Measurements from ENCODE around the gene IREB2.

DNA sequence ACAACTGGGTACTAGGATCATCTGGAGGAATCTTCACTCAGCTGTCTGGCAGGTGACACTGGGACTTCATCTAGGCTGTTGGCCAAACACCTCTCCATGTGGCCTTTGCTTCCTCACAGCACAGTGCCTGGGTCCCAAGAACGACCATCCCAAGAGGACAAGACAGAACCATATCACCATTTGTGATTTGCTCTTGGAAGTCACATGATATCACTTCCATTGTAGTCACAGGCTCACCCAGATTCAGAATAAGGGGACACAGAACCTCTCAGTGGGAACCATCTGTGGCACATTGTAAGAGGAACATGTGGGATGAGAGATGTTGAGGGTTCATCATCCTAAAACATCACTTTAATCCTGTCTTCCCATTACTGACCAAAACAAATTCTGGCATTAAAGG lies 100.3 kb downstream of the IREB2 start:
- TF ChIP-seq, protein P1, sequence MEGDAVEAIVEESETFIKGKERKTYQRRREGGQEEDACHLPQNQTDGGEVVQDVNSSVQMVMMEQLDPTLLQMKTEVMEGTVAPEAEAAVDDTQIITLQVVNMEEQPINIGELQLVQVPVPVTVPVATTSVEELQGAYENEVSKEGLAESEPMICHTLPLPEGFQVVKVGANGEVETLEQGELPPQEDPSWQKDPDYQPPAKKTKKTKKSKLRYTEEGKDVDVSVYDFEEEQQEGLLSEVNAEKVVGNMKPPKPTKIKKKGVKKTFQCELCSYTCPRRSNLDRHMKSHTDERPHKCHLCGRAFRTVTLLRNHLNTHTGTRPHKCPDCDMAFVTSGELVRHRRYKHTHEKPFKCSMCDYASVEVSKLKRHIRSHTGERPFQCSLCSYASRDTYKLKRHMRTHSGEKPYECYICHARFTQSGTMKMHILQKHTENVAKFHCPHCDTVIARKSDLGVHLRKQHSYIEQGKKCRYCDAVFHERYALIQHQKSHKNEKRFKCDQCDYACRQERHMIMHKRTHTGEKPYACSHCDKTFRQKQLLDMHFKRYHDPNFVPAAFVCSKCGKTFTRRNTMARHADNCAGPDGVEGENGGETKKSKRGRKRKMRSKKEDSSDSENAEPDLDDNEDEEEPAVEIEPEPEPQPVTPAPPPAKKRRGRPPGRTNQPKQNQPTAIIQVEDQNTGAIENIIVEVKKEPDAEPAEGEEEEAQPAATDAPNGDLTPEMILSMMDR (conservative IDR thresholded peaks at IDR 0.05; ENCODE audit: low read depth, low read length): no peak
- no peak for TF ChIP-seq EZH2 (IDR thresholded peaks at IDR 0.05; ENCODE audit: low read length, unreplicated experiment)
